ENCODE data around the gene NUDT15.

NUDT15 gene

GRCh38 chr13:48012668-48013067, 24.9 kb upstream of the NUDT15 start:
- H3K4me3 ChIP-seq (ENCODE audit: low read depth, low read length): no peak overlapping the region
- no peak for TF ChIP-seq CTCF (conservative IDR thresholded peaks at IDR 0.05; ENCODE audit: low read depth, low read length)
- DNase-seq (ENCODE audit: low read depth): no peak

GRCh38 chr13:48014359-48014758, 23.2 kb upstream of the NUDT15 start:
- no peak for TF ChIP-seq CTCF (conservative IDR thresholded peaks at IDR 0.05; ENCODE audit: low read depth, low read length)
- DNase-seq (ENCODE audit: low read depth): no peak

GRCh38 chr13:48018637-48019036, 18.9 kb upstream of the NUDT15 start:
- DNase-seq (ENCODE audit: low read depth): no peak

More at GRCh38 chr13:48014359-48014758, 23.2 kb upstream of the NUDT15 start:
- no peak overlapping the region for H3K4me3 ChIP-seq (ENCODE audit: low read depth, low read length)

GRCh38 chr13:48019796-48020195, 17.7 kb upstream of the NUDT15 start:
- TF ChIP-seq CTCF (conservative IDR thresholded peaks at IDR 0.05; ENCODE audit: low read depth, low read length): no peak
- no peak for DNase-seq (ENCODE audit: low read depth)
- no peak overlapping the region for H3K4me3 ChIP-seq (ENCODE audit: low read depth, low read length)

More at GRCh38 chr13:48018637-48019036, 18.9 kb upstream of the NUDT15 start:
- no peak for TF ChIP-seq CTCF (conservative IDR thresholded peaks at IDR 0.05; ENCODE audit: low read depth, low read length)
- H3K4me3 ChIP-seq (ENCODE audit: low read depth, low read length): no peak overlapping the region

- H3K4me3 ChIP-seq (ENCODE audit: low read depth, low read length): no peak overlapping the region
- TF ChIP-seq CTCF (conservative IDR thresholded peaks at IDR 0.05; ENCODE audit: low read depth, low read length): no peak
- DNase-seq (ENCODE audit: low read depth): no peak
These were observed 9.5 kb upstream of the NUDT15 start for GRCh38 chr13:48028066-48028465.

GRCh38 chr13:48029859-48030258, 7.7 kb upstream of the NUDT15 start:
- no peak overlapping the region for H3K4me3 ChIP-seq (ENCODE audit: low read depth, low read length)
- TF ChIP-seq CTCF (conservative IDR thresholded peaks at IDR 0.05; ENCODE audit: low read depth, low read length): no peak
- no peak for DNase-seq (ENCODE audit: low read depth)

GRCh38 chr13:48038761-48039160, 1.2 kb downstream of the NUDT15 start:
- no peak for DNase-seq (ENCODE audit: low read depth)
- TF ChIP-seq CTCF (conservative IDR thresholded peaks at IDR 0.05; ENCODE audit: low read depth, low read length): no peak
- no peak overlapping the region for H3K4me3 ChIP-seq (ENCODE audit: low read depth, low read length)

Measured in choroid plexus epithelial cell (primary cell).